Vagina (tissue), 2 donors: ENCODE measurements around the gene ATP2B2.

Experiments
- CTCF ChIP-seq, 3 experiments: fragments of 450-650 bp in 2 of 3; fragments of 200-600 bp in 1 of 3; sonication (generic) in 1 of 3; IDR thresholded peaks; one replicate each; pipeline ENCODE4 v1.5.1; 2017 to 2019; ENCODE audit warnings: antibody characterized with exemption in 3 of 3, mild to moderate bottlenecking in 2 of 3, moderate library complexity in 2 of 3
- POLR2A ChIP-seq, 2 donors: fragments of 450-650 bp; IDR thresholded peaks; one replicate each; pipeline ENCODE4 v1.6.1; 2017; ENCODE audit warnings: antibody characterized with exemption in 2 of 2, mild to moderate bottlenecking in 2 of 2, moderate library complexity in 2 of 2
- POLR2AphosphoS5 ChIP-seq, 2 donors: sonication (generic); formaldehyde crosslinking; IDR thresholded peaks; one replicate each; pipeline ENCODE4 v1.9.0; 2017; ENCODE audit warnings: antibody characterized with exemption in 2 of 2, mild to moderate bottlenecking in 2 of 2, low read depth in 1 of 2; ENCODE audit not compliant: insufficient read depth in 1 of 2

DNA sequence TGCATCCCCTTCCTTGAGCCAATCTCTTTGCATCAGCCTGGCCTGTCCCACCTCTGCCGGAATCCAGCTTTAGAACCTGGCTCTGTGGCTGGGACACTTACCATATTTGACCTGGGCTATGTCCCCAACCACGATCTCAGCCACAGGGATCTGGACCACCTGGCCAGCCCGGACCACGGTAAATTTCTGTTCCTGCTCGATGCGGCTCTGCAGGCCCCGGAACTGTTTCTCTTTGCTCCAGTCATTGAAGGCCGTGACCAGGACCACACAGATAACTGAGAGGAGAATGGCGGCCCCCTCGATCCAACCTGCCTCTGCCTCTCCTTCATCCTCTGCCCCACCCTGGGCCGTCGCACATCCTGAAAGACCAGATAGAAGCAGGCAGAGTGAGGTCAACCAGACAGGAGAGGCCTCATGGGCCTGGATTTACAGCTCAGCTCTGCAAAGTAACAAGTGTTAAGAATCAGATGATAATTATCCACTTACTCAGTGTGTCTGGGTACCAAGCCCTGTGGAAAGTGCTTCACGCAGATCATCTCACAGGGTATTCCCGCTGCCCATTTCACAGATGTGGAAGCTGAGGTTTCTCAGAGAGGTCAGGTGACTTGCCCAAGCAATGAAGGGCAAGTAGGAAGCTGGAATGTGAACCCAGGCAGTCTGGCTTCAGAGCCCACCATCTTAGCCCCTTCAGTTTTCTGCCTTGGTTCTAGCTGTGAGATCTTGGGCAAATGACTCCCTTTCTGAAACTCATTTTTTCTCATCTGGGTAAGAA, 103.2 kb downstream of the ATP2B2 start:
- TF ChIP-seq POLR2A (IDR thresholded peaks at IDR 0.05) (no peak), CTCF (IDR thresholded peaks at IDR 0.05) (no peak), POLR2AphosphoS5 (IDR thresholded peaks at IDR 0.05; ENCODE audit: insufficient read depth in 1 of 2, low read depth in 1 of 2) (no peak)
